Activated CD4-positive, alpha-beta T cell treated with anti-CD3 and anti-CD28 coated beads for 36 hours (primary cell): ENCODE data around the gene SMARCC1. TPM values are rescaled to one million over a fixed set of nuclear protein-coding genes. Genes with fewer than 3 reads are reported as not detected.

Experiments
- ATAC-seq: fragments of 200-7000 bp; cut with Tn5 transposase; one replicate; pipeline ENCODE4 v1.10.0; 2021; ENCODE audit warnings: mild to moderate bottlenecking, moderate library complexity
- CTCF ChIA-PET: fragments of 350-600 bp; sonication (Branson Sonifier 250); formaldehyde crosslinking; loops from one replicate; lab custom pipeline; 2021; ENCODE audit warnings: antibody characterized with exemption; lab: Charles Lee
- POLR2A ChIA-PET: fragments of 350-600 bp; sonication (Branson Sonifier 250); formaldehyde crosslinking; loops from one replicate; lab custom pipeline; 2021; ENCODE audit warnings: antibody characterized with exemption, inconsistent platforms; lab: Charles Lee
- DNase-seq: peaks from one replicate; pipeline ENCODE4 v3.0.0-alpha.2; 2020
- H3K27ac Mint-ChIP-seq: one replicate; pipeline ENCODE4 v1.8.0; 2021; ENCODE audit warnings: mixed read lengths
- H3K27me3 Mint-ChIP-seq: one replicate; pipeline ENCODE4 v1.8.0; 2021; ENCODE audit warnings: mixed read lengths
- H3K36me3 Mint-ChIP-seq: one replicate; pipeline ENCODE4 v1.8.0; 2021; ENCODE audit warnings: low read depth, mixed read lengths
- H3K4me1 Mint-ChIP-seq: one replicate; pipeline ENCODE4 v1.8.0; 2021; ENCODE audit warnings: mixed read lengths
- H3K4me3 Mint-ChIP-seq: one replicate; pipeline ENCODE4 v1.8.0; 2021; ENCODE audit warnings: mild to moderate bottlenecking, moderate library complexity, mixed read lengths
- H3K9me3 Mint-ChIP-seq: one replicate; pipeline ENCODE4 v1.8.0; 2021; ENCODE audit warnings: low read depth, mixed read lengths
- intact Hi-C, 2 experiments: fragments of 100-400 bp; cut with DNase I in 1 of 2; cut with micrococcal nuclease in 1 of 2; formaldehyde crosslinking; loops; one replicate each; pipeline versions ENCODE4 v1.14.2 to v1.15.1; 2022 to 2024; cut with DNase I, micrococcal nuclease
- total RNA-seq, 2 experiments: library from RNA; stranded (reverse); gene quantifications; one replicate each; pipeline ENCODE4 v1.2.3, GENCODE V29; 2021

The SMARCC1 gene
- total RNA-seq, 2 experiments from 2014 or later = 129 to 130 TPM

- ChIA-PET CTCF (no interaction called here), POLR2A (no interaction called here)
- Mint-ChIP-seq H3K9me3 (no peaks in the 10 kb centered on the region), H3K4me1 (no peaks in the 10 kb centered on the region), H3K36me3 (peaks cover 28% of the 10 kb centered on the region), H3K4me3 (no peak overlapping the region), H3K27me3 (no peaks in the 10 kb centered on the region), H3K27ac (no peak overlapping the region)
- ATAC-seq (no peak), DNase-seq (no peak)
- intact Hi-C loops = no loop called here
Observed at GRCh38 chr3:47586746-47587145, 194.9 kb downstream of the SMARCC1 start.

GRCh38 chr3:47583320-47584075 lies 198.2 kb downstream of the SMARCC1 start:
- CTCF ChIA-PET = interaction anchor here (0.7 to 1.7 kb wide), 2 partner anchors 8 to 436 kb away, joined by 3 to 4 read pairs; no protein-coding TSS in a partner anchor

GRCh38 chr3:47581835-47582234 lies 199.9 kb downstream of the SMARCC1 start:
- Mint-ChIP-seq H3K27me3 (peaks cover 16% of the 10 kb centered on the region), H3K27ac (no peak overlapping the region), H3K36me3 (peaks cover 9% of the 10 kb centered on the region), H3K4me3 (no peak overlapping the region), H3K9me3 (no peaks in the 10 kb centered on the region), H3K4me1 (no peaks in the 10 kb centered on the region)
- intact Hi-C loops = no loop called here
- ChIA-PET CTCF (no interaction called here), POLR2A (interaction anchor here (0.6 kb wide), 1 partner anchor 33 kb away, joined by 6 read pairs; no protein-coding TSS in a partner anchor)
- no peak for ATAC-seq
- no peak for DNase-seq

More at GRCh38 chr3:47583320-47584075, 198.2 kb downstream of the SMARCC1 start:
- POLR2A ChIA-PET = no interaction called here
- intact Hi-C loops = no loop called here
- DNase-seq (no peak), ATAC-seq (no peak)
- H3K9me3 Mint-ChIP-seq = no peaks in the 10 kb centered on the region
- H3K36me3 Mint-ChIP-seq = peaks cover 16% of the 10 kb centered on the region
- H3K4me1 Mint-ChIP-seq = no peaks in the 10 kb centered on the region
- no peak overlapping the region for H3K4me3 Mint-ChIP-seq
- H3K27ac Mint-ChIP-seq = no peak overlapping the region
- peaks cover 11% of the 10 kb centered on the region for H3K27me3 Mint-ChIP-seq

- intact Hi-C loops = no loop called here
- Mint-ChIP-seq H3K9me3 (no peaks in the 10 kb centered on the region), H3K4me3 (no peak overlapping the region), H3K4me1 (no peaks in the 10 kb centered on the region), H3K27me3 (peaks cover 16% of the 10 kb centered on the region), H3K27ac (no peak overlapping the region), H3K36me3 (peaks cover 6% of the 10 kb centered on the region)
- DNase-seq (no peak), ATAC-seq (no peak)
- CTCF ChIA-PET = no interaction called here
- POLR2A ChIA-PET = interaction anchor here (0.6 kb wide), 1 partner anchor 33 kb away, joined by 6 read pairs; no protein-coding TSS in a partner anchor
Observed at GRCh38 chr3:47581422-47581821, 200.3 kb downstream of the SMARCC1 start.

- no peak overlapping the region for H3K27ac Mint-ChIP-seq
- ChIA-PET POLR2A (no interaction called here), CTCF (no interaction called here)
- H3K27me3 Mint-ChIP-seq = peaks cover 16% of the 10 kb centered on the region
- peaks cover 4% of the 10 kb centered on the region for H3K36me3 Mint-ChIP-seq
- intact Hi-C loops = no loop called here
- H3K4me1 Mint-ChIP-seq = no peaks in the 10 kb centered on the region
- ATAC-seq = no peak
- H3K4me3 Mint-ChIP-seq = no peak overlapping the region
- DNase-seq = no peak
- no peaks in the 10 kb centered on the region for H3K9me3 Mint-ChIP-seq
Observed at GRCh38 chr3:47580481-47580880, 201.2 kb downstream of the SMARCC1 start.

- Mint-ChIP-seq H3K9me3 (no peaks in the 10 kb centered on the region), H3K4me3 (peak overlapping the region; percentile 46), H3K4me1 (no peaks in the 10 kb centered on the region), H3K36me3 (no peaks in the 10 kb centered on the region), H3K27me3 (peaks cover 16% of the 10 kb centered on the region), H3K27ac (no peak overlapping the region)
- no peak for ATAC-seq
- intact Hi-C loops = loop anchor here in 1 of 2 experiments (2.0 kb wide), 2 partner anchors 57 to 977 kb away; partner anchors contain the start of gene PFKFB4
- CTCF ChIA-PET = interaction anchor here (0.6 kb wide), 1 partner anchor 159 kb away, joined by 3 read pairs; no protein-coding TSS in a partner anchor
- no peak for DNase-seq
- POLR2A ChIA-PET = no interaction called here
Observed at GRCh38 chr3:47579875-47580274, 201.8 kb downstream of the SMARCC1 start.

GRCh38 chr3:47578691-47579632 lies 202.7 kb downstream of the SMARCC1 start, which contains the start of gene CSPG5:
Gene CSPG5 (minus strand): TSS chr3:47578865. CDS start chr3:47578693, 172 bp downstream.
- Mint-ChIP-seq H3K4me1 (no peaks in the 10 kb centered on the region), H3K9me3 (no peaks in the 10 kb centered on the region), H3K27me3 (peaks cover 16% of the 10 kb centered on the region), H3K36me3 (no peaks in the 10 kb centered on the region), H3K27ac (no peak within 1 kb of the TSS), H3K4me3 (peak within 1 kb of the TSS; percentile 52)
- ChIA-PET CTCF (interaction anchor here (1.3 kb wide), 1 partner anchor 9 kb away, joined by 5 read pairs; no protein-coding TSS in a partner anchor), POLR2A (no interaction called here)
- intact Hi-C loops = loop anchor here in 1 of 2 experiments (1.0 to 2.0 kb wide), 6 partner anchors 56 to 978 kb away; partner anchors contain the start of genes ELP6, PFKFB4, SCAP and SMARCC1
- ATAC-seq (peak; percentile 58), DNase-seq (peak; percentile 46)

GRCh38 chr3:47578119-47578632 lies 203.5 kb downstream of the SMARCC1 start:
- no peaks in the 10 kb centered on the region for H3K4me1 Mint-ChIP-seq

GRCh38 chr3:47577583-47578118 lies 204.0 kb downstream of the SMARCC1 start:
- Mint-ChIP-seq H3K27ac (no peak overlapping the region), H3K27me3 (peaks cover 18% of the 10 kb centered on the region), H3K9me3 (no peaks in the 10 kb centered on the region), H3K36me3 (no peaks in the 10 kb centered on the region), H3K4me3 (peak overlapping the region; percentile 52), H3K4me1 (no peaks in the 10 kb centered on the region)
- DNase-seq (no peak), ATAC-seq (no peak)
- ChIA-PET POLR2A (interaction anchor here (0.6 kb wide), 1 partner anchor 25 kb away, joined by 4 read pairs; no protein-coding TSS in a partner anchor), CTCF (interaction anchor here (0.8 to 1.3 kb wide), 4 partner anchors 11 to 247 kb away, joined by 3 to 5 read pairs (median 4); no protein-coding TSS in a partner anchor)
- intact Hi-C loops = loop anchor here in 1 of 2 experiments (1.0 to 2.0 kb wide), 6 partner anchors 55 to 979 kb away; partner anchors contain the start of genes ELP6, PFKFB4, SCAP and SMARCC1

More at GRCh38 chr3:47578119-47578632, 203.5 kb downstream of the SMARCC1 start:
- Mint-ChIP-seq H3K9me3 (no peaks in the 10 kb centered on the region), H3K27me3 (peaks cover 18% of the 10 kb centered on the region), H3K4me3 (peak overlapping the region; percentile 52), H3K27ac (no peak overlapping the region), H3K36me3 (no peaks in the 10 kb centered on the region)
- ATAC-seq (peak; percentile 75), DNase-seq (peak; percentile 61)
- CTCF ChIA-PET = interaction anchor here (1.3 kb wide), 2 partner anchors 10 to 56 kb away, joined by 5 read pairs; no protein-coding TSS in a partner anchor
- POLR2A ChIA-PET = interaction anchor here (0.6 kb wide), 1 partner anchor 25 kb away, joined by 4 read pairs; no protein-coding TSS in a partner anchor
- intact Hi-C loops = loop anchor here in 1 of 2 experiments (1.0 to 2.0 kb wide), 6 partner anchors 55 to 979 kb away; partner anchors contain the start of genes ELP6, PFKFB4, SCAP and SMARCC1
